HepG2 (cell line): ENCODE measurements around the gene ATP2B2. TPM values are rescaled to one million over a fixed set of nuclear protein-coding genes. Genes with fewer than 3 reads are reported as not detected.

Source experiments
- ATAC-seq: fragments of 200-7000 bp; cut with Tn5 transposase; 3 replicates; pipeline ENCODE4 v1.9.1; 2020; ENCODE audit warnings: mild to moderate bottlenecking, moderate library complexity
- BruUV-seq: library from RNA; stranded (reverse); fragments of 400-500 nt; replicated peaks from 2 replicates; lab custom pipeline; 2021; lab: Mats Ljungman, UMichigan
- CTCF ChIA-PET: fragments of 300-600 bp; formaldehyde crosslinking; extraction: SDS; loops from one replicate; lab custom pipeline; 2021; ENCODE audit warnings: low total read pairs, inconsistent platforms, low intra/inter-chr PET ratio; lab: Yijun Ruan, JAX
- POLR2A ChIA-PET: fragments of 350-600 bp; sonication (Branson Sonifier 250); formaldehyde crosslinking; loops from one replicate; lab custom pipeline; 2020; ENCODE audit warnings: antibody characterized with exemption, inconsistent platforms; lab: Yijun Ruan, JAX
- DNase-seq: peaks from one replicate; pipeline ENCODE4 v3.0.0-alpha.2; 2015; ENCODE audit warnings: low spot score
- FAIRE-seq: peaks from 3 replicates; lab custom pipeline; 2011; peaks lifted over from hg19 to GRCh38; lab: Jason Lieb, UNC
- H2AFZ ChIP-seq: one replicate; pipeline ENCODE4 v1.6.1; 2011; ENCODE audit warnings: low read length, inconsistent platforms
- H3K27ac ChIP-seq: fragments of 300-600 bp; 3 replicates; pipeline ENCODE4 v1.8.0; 2011; ENCODE audit warnings: mixed run types, mild to moderate bottlenecking, mixed read lengths, low read length, inconsistent platforms; ENCODE audit not compliant: insufficient read depth; ENCODE audit errors: extremely low read length
- H3K27me3 ChIP-seq, 2 experiments: fragments of 200-600 bp in 1 of 2; 2 replicates in 1 of 2; 3 replicates in 1 of 2; pipeline versions ENCODE4 v1.6.0 to v1.8.0; 2011; ENCODE audit warnings: low read length in 2 of 2, mild to moderate bottlenecking in 2 of 2, moderate library complexity in 2 of 2, inconsistent platforms in 1 of 2; ENCODE audit not compliant: insufficient read depth in 2 of 2, control insufficient read depth in 1 of 2
- H3K36me3 ChIP-seq, 2 experiments: fragments of 200-600 bp in 1 of 2; replicated peaks in 1 of 2; 2 replicates in 1 of 2; 3 replicates in 1 of 2; pipeline versions ENCODE4 v1.5.1 to v1.8.0; 2011; ENCODE audit warnings: low read length in 2 of 2, inconsistent platforms in 1 of 2; ENCODE audit not compliant: insufficient read depth in 2 of 2, control insufficient read depth in 1 of 2
- H3K4me1 ChIP-seq: 2 replicates; pipeline ENCODE4 v1.5.1; 2012; ENCODE audit warnings: low read length, inconsistent platforms; ENCODE audit not compliant: insufficient read depth
- H3K4me2 ChIP-seq: 2 replicates; pipeline ENCODE4 v1.6.0; 2011; ENCODE audit warnings: low read depth, low read length, inconsistent platforms
- H3K4me3 ChIP-seq, 3 experiments: fragments of 200-600 bp in 1 of 3; sonication (generic), shearing (Covaris generic) in 1 of 3; replicated peaks in 1 of 3; 2 replicates each; pipeline ENCODE4 v1.5.1; 2011 to 2016; ENCODE audit warnings: low read length in 3 of 3, inconsistent platforms in 2 of 3, low read depth in 2 of 3, mild to moderate bottlenecking in 2 of 3, control low read depth in 1 of 3, mixed read lengths in 1 of 3; ENCODE audit not compliant: insufficient read depth in 1 of 3
- H3K79me2 ChIP-seq: one replicate; pipeline ENCODE4 v1.6.1; 2011; ENCODE audit warnings: low read length, inconsistent platforms; ENCODE audit not compliant: insufficient read depth
- H3K9ac ChIP-seq: 2 replicates; pipeline ENCODE4 v1.6.0; 2011; ENCODE audit warnings: mild to moderate bottlenecking, low read depth, low read length, inconsistent platforms; ENCODE audit not compliant: insufficient read depth
- H3K9me3 ChIP-seq: 2 replicates; pipeline ENCODE4 v1.5.1; 2012; ENCODE audit warnings: mild to moderate bottlenecking, low read length
- H4K20me1 ChIP-seq: 2 replicates; pipeline ENCODE4 v1.6.0; 2011; ENCODE audit warnings: inconsistent platforms, mild to moderate bottlenecking, low read length, moderate library complexity; ENCODE audit not compliant: insufficient read depth
- CTCF ChIP-seq: sonication (generic); formaldehyde crosslinking; IDR thresholded peaks from 2 replicates; pipeline ENCODE4 v1.5.0; 2020; ENCODE audit warnings: mild to moderate bottlenecking, missing genetic modification reagents, moderate library complexity
- ERF ChIP-seq: IDR thresholded peaks from 2 replicates; pipeline ENCODE4 v1.6.1; 2018; ENCODE audit warnings: missing biosample characterization, missing genetic modification reagents
- ISL2 ChIP-seq: sonication (generic); formaldehyde crosslinking; IDR thresholded peaks from 2 replicates; pipeline ENCODE4 v1.5.0; 2020; ENCODE audit warnings: missing genetic modification reagents
- PBX3 ChIP-seq: sonication (generic); formaldehyde crosslinking; IDR thresholded peaks from 2 replicates; pipeline ENCODE4 v1.8.1; 2023; ENCODE audit warnings: missing genetic modification reagents, inconsistent platforms, borderline replicate concordance
- ZNF605 ChIP-seq: sonication (generic); formaldehyde crosslinking; IDR thresholded peaks from 2 replicates; pipeline ENCODE4 v1.8.0; 2022; ENCODE audit warnings: mild to moderate bottlenecking, missing genetic modification reagents
- ZNF761 ChIP-seq: sonication (generic); formaldehyde crosslinking; conservative IDR thresholded peaks from 2 replicates; pipeline ENCODE4 v1.4.0; 2020; ENCODE audit warnings: mild to moderate bottlenecking, missing genetic modification reagents
- ZSCAN22 ChIP-seq: sonication (generic); formaldehyde crosslinking; IDR thresholded peaks from 2 replicates; pipeline ENCODE4 v1.4.0; 2020; ENCODE audit warnings: mild to moderate bottlenecking, missing genetic modification reagents
- WGBS: methylation state at CpG from one replicate; pipeline ENCODE4 v1.1.6; 2017; ENCODE audit warnings: low lambda C conversion rate; 5-methylcytosine and 5-hydroxymethylcytosine counted together
- in situ Hi-C: cut with HindIII; loops from 2 replicates; pipeline ENCODE4 v1.10.0; 2017; ENCODE audit warnings: low pct_unique_long_range_greater_than_20kb; ENCODE audit not compliant: extremely low pct_ligation_motif_present
- intact Hi-C: fragments of 100-400 bp; cut with micrococcal nuclease; formaldehyde crosslinking; loops from one replicate; pipeline ENCODE4 v1.10.0; 2022; ENCODE audit not compliant: unreplicated experiment
- polyA plus RNA-seq, 8 experiments: library from polyadenylated mRNA; depleted of rRNA in 3 of 8; stranded (reverse) in 7 of 8; unstranded in 1 of 8; fragments of >200 nt; fragmentation: Illumina TruSeq in 4 of 8; extraction: Trizol in 4 of 8; gene quantifications; 2 replicates each; pipeline versions ENCODE4 v1.2.1 to v1.2.3, GENCODE V29; 2011 to 2016; ENCODE audit warnings: low read depth in 4 of 8, missing spikeins in 1 of 8, mixed read lengths in 1 of 8; ENCODE audit not compliant: insufficient read depth in 1 of 8
- total RNA-seq, 5 experiments: library from RNA; depleted of rRNA; stranded (reverse); fragments of >200 nt; fragmentation: Illumina TruSeq; extraction: Trizol; gene quantifications; 2 replicates each; pipeline ENCODE4 v1.2.3, GENCODE V29; 2016; ENCODE audit warnings: low read depth in 1 of 5

The ATP2B2 gene
- total and polyA plus RNA-seq, 2 of the 13 experiments (the other 11 are each of a cell fraction or from before 2014, with no cell fraction given) = 1.5 to 2.3 TPM

- no peaks in the 10 kb centered on the region for H3K79me2 ChIP-seq
- H3K36me3 ChIP-seq = no peaks in the 10 kb centered on the region
- no peak overlapping the region for H3K27ac ChIP-seq
- H3K4me2 ChIP-seq = no peak overlapping the region
- no peaks in the 10 kb centered on the region for H3K4me1 ChIP-seq
- no peaks in the 10 kb centered on the region for H4K20me1 ChIP-seq
- no TSS peak for BruUV-seq
- in situ Hi-C loops (no loop called here), intact Hi-C loops (no loop called here)
- no peak overlapping the region for H2AFZ ChIP-seq
- FAIRE-seq = no peak
- H3K9me3 ChIP-seq = no peaks in the 10 kb centered on the region
- ChIA-PET POLR2A (no interaction called here), CTCF (no interaction called here)
- TF ChIP-seq ERF (CRISPR knock-in tag) = no peak
- no peak for TF ChIP-seq ZNF761 (CRISPR knock-in tag)
- no peak for TF ChIP-seq ISL2 (CRISPR knock-in tag)
- no peak for TF ChIP-seq PBX3
- no peak for TF ChIP-seq ZNF605 (CRISPR knock-in tag)
- no peak for ATAC-seq
- WGBS = 60% methylated on average over 5 of the region's 5 CpGs
- H3K27me3 ChIP-seq = peaks cover 1 to 21% of the 10 kb centered on the region in 2 experiments; a peak in 3 of 5 replicates
- H3K4me3 ChIP-seq = no peak overlapping the region
- no peak overlapping the region for H3K9ac ChIP-seq
- no peak for DNase-seq
Measured at GRCh38 chr3:10523561-10523960, 18.2 kb upstream of the ATP2B2 start.

- FAIRE-seq = no peak
- Histone ChIP-seq H3K27me3 (peaks cover 1 to 20% of the 10 kb centered on the region in 2 experiments; a peak in 3 of 5 replicates), H3K4me3 (no peak overlapping the region), H3K27ac (no peak overlapping the region), H4K20me1 (no peaks in the 10 kb centered on the region), H3K36me3 (no peaks in the 10 kb centered on the region), H3K9ac (no peak overlapping the region), H3K4me1 (no peaks in the 10 kb centered on the region), H3K4me2 (no peak overlapping the region), H3K79me2 (no peaks in the 10 kb centered on the region), H2AFZ (no peak overlapping the region), H3K9me3 (no peaks in the 10 kb centered on the region)
- no peak for ATAC-seq
- TF ChIP-seq CTCF (CRISPR knock-in tag) (peak; percentile 29; the same call in 1 of the 2 replicates), ZSCAN22 (CRISPR knock-in tag) (no peak)
- BruUV-seq = no TSS peak
- in situ Hi-C loops = no loop called here
- intact Hi-C loops = no loop called here
- ChIA-PET CTCF (no interaction called here), POLR2A (no interaction called here)
- 46% methylated on average over 3 of the region's 3 CpGs for WGBS
- no peak for DNase-seq
Measured at GRCh38 chr3:10522646-10523303, 17.4 kb upstream of the ATP2B2 start.
